Activated CD4-positive, alpha-beta T cell treated with anti-CD3 and anti-CD28 coated beads for 24 hours (primary cell): ENCODE data around the gene ABHD12.
"Not testable (repeated sequence)": the region's sequence is repeated elsewhere in the genome, so short reads cannot be mapped to it uniquely, and the experiment has no call there.

ENCODE experiments used
- DNase-seq, 2 donors: peaks; one replicate each; pipeline ENCODE4 v3.0.0-alpha.2; 2020; ENCODE audit warnings: low read depth in 2 of 2

Gene ABHD12

DNA sequence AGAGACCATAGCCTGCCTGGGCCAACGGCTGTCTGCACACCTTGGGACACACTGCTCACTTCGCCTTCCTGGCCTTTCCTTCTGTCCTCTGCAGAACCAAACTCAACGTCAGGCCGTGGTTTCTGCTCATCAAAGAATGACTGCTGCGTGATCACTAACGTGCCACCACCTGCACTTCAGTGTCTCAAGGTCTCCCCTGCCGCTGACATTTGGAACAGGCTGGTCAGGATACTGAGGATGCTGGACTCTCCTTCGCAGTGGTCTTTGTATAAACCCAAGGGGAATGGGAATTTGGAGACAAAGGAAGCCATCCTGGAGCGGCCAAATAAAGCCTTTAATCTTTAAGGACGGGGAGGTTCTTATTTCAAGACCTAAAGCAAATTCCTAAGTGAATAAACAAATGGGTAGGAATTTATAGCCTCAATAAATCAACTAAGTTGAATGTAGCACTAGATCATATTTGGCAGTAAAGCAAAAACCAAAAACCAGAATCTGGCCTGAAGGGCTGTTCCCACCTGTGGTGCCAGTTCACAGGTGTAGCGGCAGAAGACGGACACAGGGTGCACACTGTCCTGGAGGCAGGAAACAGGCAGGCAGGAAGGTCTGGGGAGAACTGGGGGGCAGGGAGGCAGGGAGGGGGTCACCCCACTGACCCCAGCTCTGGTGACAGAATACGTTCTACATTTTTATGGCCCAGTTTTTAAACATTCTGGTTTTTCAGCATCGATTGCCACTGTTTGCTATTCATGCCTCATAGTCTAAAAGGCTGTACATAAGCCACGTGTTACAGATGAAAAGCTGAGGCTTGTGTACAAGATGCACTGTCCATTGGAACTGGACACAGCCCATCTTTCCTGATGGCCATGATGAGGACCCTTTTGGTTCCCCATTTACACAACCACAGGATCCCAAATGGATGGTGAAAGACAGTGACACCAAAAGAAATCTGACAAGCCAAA is 36.6 kb downstream of the ABHD12 start:
- no peak for DNase-seq

DNA sequence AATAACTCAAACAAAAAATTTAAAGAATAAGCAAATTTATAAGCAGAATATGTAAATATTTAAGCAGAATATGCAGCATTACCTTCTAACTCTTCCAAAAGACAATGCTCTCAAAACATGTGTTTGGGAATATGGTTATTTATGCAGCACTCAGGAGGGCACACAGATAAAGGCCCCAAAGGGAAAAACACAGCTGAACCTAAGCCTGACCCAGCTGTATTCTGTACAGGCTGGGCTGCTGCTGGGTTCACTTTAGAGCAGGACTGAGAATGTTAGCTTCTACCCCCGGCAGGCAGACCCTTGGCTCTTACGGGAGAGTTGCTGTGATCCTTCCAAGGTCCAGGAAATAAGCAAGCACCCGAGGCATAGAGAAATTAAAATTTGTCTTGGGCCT is 37.3 kb downstream of the ABHD12 start:
- no peak for DNase-seq

DNA sequence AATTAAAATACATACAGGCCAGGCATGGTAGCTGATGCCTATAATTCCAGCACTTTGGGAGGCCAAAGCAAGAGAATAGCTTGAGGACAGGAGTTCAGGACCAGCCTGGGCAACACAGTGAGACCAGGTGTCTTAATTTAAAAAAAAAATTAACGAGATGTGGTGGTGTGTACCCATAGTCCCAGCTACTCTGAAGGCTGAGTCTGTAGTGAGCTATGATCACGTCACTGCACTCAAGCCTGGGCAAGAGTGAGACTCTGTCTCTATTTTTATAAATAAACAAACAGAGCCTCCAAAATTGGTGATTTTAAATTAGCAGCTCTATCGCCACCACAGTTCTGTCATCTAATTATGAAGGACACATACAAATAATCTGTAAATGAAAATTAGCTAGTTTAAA is 37.9 kb downstream of the ABHD12 start:
- no peak for DNase-seq

DNA sequence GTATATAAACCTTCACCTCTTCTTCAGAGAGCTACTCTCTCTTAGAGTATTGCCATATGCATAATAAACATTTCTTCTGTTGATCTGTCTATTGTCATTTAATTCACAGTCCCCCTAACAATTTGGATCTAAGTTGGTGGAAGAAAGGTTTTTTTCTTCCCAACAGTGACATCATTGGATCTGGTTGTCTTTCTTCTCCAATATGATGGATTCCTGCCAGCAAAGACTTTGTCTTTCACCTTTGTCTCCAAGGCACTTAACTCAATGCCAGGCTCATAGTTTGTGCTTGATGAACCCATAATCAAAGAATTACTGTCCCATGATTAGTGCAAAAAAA is 39.6 kb downstream of the ABHD12 start:
- no peak for DNase-seq

GRCh38 chr20:25346349-25346748 is 44.3 kb downstream of the ABHD12 start:
- DNase-seq, result no peak

DNA sequence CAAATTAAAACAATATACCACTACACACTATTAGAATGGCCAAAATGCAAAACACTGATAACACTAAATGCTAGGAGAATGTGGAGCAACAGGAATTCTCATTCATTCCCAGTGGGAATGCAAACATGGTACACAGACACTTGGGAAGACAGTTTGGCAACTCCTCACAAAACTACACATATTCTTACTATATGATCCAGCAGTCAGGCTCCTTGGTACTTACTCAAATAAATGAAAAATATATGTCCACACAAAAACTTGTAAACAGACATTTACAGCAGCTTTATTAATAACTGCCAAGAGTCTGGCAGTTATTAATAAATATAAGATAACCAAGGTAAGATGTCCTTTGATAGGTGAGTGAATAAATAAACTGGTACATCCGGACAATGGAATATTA is 44.9 kb downstream of the ABHD12 start:
- no peak for DNase-seq

DNA sequence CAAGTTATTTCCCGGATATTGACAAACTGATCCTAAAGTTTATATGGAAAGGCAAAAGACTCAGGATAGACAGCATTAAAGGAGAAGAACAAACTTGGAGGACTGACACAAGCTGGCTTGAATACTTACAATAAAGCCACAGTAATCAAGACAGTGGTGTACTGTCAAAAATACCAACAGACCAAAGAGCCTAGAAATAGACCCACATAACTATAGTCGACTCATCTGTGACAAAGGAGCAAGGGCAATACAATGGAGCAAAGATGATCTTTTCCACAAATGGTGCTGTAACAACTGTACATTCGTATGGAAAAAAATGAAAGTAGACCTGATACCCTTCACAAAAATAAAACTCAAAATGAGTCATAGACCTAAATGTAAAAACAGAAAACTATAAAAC is 46.0 kb downstream of the ABHD12 start:
- DNase-seq, result no peak

DNA sequence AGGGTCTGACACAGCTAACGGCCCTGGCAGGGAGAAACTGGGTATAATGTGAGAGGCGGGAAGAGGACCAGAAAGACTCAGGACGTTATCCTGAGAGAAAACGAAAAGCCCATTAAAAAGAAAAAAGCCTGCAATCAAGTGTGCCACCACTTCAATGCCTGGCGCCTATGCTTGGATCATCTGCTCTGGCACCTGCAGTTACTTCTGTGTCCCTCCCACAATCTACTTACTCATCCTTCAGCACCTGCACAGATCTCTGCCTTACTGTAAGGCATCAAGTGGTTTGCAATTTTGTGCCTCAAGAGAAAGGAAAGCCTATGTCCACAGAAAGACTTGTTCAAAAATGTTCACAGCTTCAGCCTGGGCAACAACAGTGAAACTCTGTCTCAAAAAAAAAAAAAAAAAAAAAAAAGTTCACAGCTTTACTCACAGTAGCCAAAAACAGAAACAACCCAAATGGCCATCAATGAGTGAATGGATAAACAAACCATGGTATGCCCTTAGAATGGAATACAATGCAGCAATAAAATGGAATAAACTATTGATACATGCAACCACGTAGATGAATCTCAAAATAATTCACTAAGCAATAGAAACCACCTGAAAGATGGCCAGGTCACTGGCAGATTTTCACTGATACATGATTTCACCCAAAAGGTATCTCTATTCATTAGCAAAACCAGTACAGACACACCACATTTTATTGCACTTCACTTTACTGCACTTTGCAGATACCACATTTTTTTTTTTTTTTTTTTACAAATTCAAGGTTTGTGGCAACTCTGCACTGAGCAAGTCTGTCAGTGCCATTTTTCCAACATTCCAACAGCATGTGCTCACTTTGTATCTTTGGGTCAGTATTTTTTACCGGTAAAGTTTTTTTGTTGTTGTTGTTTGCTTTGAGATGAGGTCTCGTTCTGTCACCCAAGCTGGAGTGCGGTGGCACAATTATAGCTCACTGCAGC is 48.6 kb downstream of the ABHD12 start:
- DNase-seq, result no peak

DNA sequence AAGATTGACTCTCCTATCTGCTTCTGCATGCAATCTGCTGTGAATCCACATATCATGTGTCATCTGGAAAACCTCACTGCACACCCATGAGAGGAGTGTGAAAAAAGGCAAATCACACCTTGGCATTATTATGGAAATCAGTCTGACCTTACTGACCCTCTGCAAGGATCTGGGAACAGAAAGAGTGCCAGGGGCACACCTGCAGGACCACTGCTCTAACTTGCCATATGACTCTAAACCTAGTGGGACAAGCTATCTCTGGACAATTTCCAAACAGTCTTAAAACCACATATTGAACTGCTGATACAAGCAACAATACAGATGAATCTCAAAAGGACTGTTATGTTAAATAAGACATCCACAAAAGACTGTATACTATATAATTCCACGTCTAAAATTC is 50.3 kb downstream of the ABHD12 start:
- no peak for DNase-seq

DNA sequence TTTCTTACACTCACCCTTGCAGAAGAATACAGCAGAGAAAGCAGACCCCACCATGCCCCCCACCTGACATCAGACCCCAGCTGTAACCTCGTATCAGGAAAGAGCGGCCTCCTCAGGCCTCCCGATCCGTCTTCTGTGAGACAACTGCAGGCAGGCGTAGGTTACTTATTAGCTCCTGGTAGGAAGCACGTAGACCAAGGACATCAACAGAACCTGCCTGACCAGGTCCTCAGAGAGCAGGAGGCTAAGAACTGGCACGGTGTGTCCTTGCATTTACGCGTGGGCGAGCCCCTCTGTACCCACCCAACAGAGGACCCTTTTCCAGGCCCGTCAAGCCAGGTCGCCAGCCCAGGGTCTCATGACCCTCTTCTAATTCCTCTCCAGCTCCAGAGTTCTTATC is 51.0 kb downstream of the ABHD12 start:
- DNase-seq, result no peak

GRCh38 chr20:25338112-25339023 is 52.3 kb downstream of the ABHD12 start:
- DNase-seq, result no peak

DNA sequence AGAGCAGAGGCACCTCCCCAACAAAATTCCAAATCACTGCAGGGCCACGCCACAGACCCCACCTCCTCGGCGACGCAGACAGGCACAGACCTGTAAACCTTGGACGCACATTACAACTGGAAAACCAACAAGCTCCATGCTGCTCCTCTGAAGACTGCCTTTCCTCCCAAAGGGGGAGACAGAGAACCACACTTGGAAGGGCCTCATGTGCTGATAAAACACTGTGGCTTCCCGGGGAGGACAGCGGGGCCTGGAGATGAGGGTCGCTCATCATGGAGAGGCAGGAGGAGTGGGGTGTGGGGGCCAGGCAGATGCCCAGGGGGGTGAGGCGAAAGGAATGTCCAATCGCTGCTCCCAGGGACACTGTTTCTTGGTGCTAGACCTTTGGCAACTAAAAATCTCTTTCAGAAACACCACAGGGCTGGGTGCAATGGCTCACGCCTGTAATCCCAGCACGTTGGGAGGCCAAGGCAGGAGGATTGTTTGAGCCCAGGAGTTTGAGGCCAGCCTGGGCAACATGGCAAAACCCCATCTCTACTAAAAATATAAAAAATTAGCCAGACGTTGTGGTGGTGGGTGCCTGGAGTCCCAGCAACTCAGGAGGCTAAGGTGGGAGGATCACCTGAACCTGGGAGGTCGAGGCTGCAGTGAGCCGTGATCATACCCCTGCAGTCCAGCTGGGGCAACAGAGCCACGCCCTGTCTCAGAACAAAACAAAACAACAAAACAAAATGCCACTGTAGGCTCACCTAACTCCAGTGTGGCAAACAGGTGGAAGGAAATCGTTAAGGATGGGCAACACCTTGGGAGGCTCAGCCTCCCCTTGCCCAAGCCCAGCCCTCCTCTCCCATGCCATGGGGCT is 53.8 kb downstream of the ABHD12 start:
- no peak for DNase-seq

DNA sequence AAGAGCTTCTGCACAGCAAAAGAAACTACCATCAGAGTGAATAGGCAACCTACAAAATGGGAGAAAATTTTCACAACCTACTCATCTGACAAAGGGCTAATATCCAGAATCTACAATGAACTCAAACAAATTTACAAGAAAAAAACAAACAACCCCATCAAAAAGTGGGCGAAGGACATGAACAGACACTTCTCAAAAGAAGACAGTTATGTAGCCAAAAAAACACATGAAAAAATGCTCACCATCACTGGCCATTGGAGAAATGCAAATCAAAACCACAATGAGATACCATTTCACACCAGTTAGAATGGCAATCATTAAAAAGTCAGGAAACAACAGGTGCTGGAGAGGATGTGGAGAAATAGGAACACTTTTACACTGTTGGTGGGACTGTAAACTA is 55.7 kb downstream of the ABHD12 start:
- not testable (repeated sequence) for DNase-seq

- DNase-seq, result no peak
Measured at GRCh38 chr20:25328954-25329498, 61.6 kb downstream of the ABHD12 start.

DNA sequence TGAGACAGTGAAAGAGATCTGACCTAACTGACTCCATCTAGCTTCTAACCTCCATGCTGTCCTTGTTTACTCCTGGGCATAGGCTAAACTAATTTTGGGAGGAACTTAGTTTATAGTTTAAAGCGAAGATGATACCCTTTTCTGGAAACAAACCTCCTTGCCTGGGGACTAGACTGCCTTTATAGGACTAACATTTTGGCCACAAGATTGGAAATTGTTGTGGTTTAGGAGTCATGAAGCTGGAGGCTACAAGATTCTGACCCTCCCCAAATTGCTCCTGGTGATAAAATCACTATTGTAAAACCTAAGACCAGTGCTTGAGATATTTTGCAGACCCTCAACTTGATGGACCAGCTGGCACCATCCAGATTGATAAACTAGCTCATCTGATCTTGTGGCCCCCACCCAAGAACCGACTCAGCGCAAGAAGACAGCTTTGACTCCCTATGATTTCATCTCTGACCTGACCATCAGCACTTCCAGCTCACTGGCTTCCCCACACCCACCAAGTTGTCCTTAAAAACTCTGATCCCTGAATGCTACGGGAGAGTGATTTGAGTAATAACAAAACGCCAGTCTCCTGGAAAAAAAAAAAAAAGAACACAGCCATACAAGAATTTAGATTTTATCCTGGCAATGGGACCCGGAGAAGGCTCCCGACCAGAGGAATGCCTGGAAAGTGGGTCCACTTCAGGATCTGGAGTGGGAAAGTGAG is 63.0 kb downstream of the ABHD12 start:
- DNase-seq, result no peak

DNA sequence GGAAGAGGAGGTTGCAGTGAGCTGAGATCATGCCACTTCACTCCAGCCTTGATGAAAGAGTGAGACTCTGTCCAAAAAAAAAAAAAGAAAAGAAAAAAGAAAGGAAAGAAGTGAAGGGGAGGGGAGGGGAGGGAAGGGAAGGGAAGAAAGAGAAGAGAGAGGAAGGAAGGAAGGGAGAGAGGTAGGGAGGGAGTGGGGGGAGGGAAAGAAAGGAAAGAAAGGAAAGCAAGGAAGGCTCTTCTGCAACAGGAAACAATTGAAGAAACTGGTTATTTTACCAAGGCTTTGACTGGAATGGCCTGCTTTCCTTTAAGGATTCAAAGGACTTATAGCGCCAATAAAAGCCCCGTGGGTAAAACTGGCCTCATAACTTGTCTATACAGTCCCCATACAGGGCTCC is 64.6 kb downstream of the ABHD12 start:
- DNase-seq, result no peak

- no peak for DNase-seq
Measured at GRCh38 chr20:25325073-25325472, 65.6 kb downstream of the ABHD12 start.

- DNase-seq, result no peak
Measured at GRCh38 chr20:25324412-25324811, 66.2 kb downstream of the ABHD12 start.

GRCh38 chr20:25323496-25324246 is 67.0 kb downstream of the ABHD12 start:
- no peak for DNase-seq
